Measurements from ENCODE around the gene DAP.

DAP gene

GRCh38 chr5:10741661-10742060 is 19.4 kb downstream of the DAP start:
- ATAC-seq: no peak
- no peak for TF ChIP-seq ZFP3 (CRISPR knock-in tag; IDR thresholded peaks at IDR 0.05)
- TF ChIP-seq OSR1 (CRISPR knock-in tag; IDR thresholded peaks at IDR 0.05): no peak
- TF ChIP-seq, protein P1, sequence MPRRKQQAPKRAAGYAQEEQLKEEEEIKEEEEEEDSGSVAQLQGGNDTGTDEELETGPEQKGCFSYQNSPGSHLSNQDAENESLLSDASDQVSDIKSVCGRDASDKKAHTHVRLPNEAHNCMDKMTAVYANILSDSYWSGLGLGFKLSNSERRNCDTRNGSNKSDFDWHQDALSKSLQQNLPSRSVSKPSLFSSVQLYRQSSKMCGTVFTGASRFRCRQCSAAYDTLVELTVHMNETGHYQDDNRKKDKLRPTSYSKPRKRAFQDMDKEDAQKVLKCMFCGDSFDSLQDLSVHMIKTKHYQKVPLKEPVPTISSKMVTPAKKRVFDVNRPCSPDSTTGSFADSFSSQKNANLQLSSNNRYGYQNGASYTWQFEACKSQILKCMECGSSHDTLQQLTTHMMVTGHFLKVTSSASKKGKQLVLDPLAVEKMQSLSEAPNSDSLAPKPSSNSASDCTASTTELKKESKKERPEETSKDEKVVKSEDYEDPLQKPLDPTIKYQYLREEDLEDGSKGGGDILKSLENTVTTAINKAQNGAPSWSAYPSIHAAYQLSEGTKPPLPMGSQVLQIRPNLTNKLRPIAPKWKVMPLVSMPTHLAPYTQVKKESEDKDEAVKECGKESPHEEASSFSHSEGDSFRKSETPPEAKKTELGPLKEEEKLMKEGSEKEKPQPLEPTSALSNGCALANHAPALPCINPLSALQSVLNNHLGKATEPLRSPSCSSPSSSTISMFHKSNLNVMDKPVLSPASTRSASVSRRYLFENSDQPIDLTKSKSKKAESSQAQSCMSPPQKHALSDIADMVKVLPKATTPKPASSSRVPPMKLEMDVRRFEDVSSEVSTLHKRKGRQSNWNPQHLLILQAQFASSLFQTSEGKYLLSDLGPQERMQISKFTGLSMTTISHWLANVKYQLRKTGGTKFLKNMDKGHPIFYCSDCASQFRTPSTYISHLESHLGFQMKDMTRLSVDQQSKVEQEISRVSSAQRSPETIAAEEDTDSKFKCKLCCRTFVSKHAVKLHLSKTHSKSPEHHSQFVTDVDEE (CRISPR knock-in tag; IDR thresholded peaks at IDR 0.05): no peak
- TF ChIP-seq ZNF8 (CRISPR knock-in tag; IDR thresholded peaks at IDR 0.05): no peak
- no peak for TF ChIP-seq ESRRG (CRISPR knock-in tag; IDR thresholded peaks at IDR 0.05)
- no peak for TF ChIP-seq CSDC2 (CRISPR knock-in tag; IDR thresholded peaks at IDR 0.05)

DNA sequence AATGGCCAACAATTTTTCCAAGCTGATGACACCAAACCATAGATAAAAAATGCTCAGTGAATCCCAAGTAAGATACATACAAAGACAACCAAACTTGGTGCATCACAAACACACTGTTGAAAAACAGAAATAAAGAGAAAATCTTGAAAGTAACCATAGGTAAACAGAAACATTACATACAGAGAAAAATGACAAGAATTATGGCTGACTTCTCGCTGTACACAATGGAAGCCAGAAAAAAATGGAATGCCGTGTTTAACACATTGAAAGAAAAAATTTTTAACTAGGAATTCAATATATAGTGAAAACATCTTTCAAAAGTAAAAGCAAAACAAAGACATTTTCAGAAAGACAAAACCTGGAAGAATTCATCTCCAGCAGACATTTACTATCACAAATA is 20.6 kb downstream of the DAP start:
- ATAC-seq: no peak
- no peak for TF ChIP-seq PPARA (CRISPR knock-in tag; IDR thresholded peaks at IDR 0.05; ENCODE audit: borderline replicate concordance)
- peak; percentile 45; the same call in 1 of the 2 replicates for TF ChIP-seq ZFP30 (CRISPR knock-in tag; IDR thresholded peaks at IDR 0.05)
- TF ChIP-seq, protein P2, sequence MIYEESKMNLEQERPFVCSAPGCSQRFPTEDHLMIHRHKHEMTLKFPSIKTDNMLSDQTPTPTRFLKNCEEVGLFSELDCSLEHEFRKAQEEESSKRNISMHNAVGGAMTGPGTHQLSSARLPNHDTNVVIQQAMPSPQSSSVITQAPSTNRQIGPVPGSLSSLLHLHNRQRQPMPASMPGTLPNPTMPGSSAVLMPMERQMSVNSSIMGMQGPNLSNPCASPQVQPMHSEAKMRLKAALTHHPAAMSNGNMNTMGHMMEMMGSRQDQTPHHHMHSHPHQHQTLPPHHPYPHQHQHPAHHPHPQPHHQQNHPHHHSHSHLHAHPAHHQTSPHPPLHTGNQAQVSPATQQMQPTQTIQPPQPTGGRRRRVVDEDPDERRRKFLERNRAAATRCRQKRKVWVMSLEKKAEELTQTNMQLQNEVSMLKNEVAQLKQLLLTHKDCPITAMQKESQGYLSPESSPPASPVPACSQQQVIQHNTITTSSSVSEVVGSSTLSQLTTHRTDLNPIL (CRISPR knock-in tag; IDR thresholded peaks at IDR 0.05; ENCODE audit: low read depth): no peak
- TF ChIP-seq GLIS3 (CRISPR knock-in tag; IDR thresholded peaks at IDR 0.05): no peak
- no peak for TF ChIP-seq CSDC2 (CRISPR knock-in tag; IDR thresholded peaks at IDR 0.05)
- no peak for TF ChIP-seq TOX (CRISPR knock-in tag; IDR thresholded peaks at IDR 0.05; ENCODE audit: borderline replicate concordance)
- TF ChIP-seq, protein P3, sequence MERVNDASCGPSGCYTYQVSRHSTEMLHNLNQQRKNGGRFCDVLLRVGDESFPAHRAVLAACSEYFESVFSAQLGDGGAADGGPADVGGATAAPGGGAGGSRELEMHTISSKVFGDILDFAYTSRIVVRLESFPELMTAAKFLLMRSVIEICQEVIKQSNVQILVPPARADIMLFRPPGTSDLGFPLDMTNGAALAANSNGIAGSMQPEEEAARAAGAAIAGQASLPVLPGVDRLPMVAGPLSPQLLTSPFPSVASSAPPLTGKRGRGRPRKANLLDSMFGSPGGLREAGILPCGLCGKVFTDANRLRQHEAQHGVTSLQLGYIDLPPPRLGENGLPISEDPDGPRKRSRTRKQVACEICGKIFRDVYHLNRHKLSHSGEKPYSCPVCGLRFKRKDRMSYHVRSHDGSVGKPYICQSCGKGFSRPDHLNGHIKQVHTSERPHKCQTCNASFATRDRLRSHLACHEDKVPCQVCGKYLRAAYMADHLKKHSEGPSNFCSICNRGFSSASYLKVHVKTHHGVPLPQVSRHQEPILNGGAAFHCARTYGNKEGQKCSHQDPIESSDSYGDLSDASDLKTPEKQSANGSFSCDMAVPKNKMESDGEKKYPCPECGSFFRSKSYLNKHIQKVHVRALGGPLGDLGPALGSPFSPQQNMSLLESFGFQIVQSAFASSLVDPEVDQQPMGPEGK (CRISPR knock-in tag; IDR thresholded peaks at IDR 0.05; ENCODE audit: borderline replicate concordance): no peak

DNA sequence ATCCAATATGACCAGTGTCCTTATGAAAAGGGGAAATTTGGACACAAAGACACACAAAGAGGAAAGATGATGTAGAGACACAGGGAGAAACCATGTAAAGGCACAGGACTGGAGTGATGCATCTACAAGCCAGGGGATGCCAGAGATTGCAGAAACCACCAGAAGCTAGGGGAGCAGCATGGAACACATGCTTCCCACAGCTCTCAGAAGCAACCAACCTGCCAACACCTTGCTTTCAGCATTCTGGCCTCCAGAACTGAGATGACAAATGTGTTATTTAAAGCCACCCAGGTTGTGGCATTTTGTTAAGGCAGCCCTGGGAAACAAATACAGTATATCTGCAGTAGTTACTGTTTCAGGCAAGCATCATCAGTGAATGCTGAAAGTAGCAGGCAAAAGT is 23.2 kb downstream of the DAP start:
- no peak for ATAC-seq
- TF ChIP-seq CSDC2 (CRISPR knock-in tag; IDR thresholded peaks at IDR 0.05) (no peak), PPARA (CRISPR knock-in tag; IDR thresholded peaks at IDR 0.05; ENCODE audit: borderline replicate concordance) (no peak), GLIS3 (CRISPR knock-in tag; IDR thresholded peaks at IDR 0.05) (no peak), ISL1 (CRISPR knock-in tag; IDR thresholded peaks at IDR 0.05) (no peak)

DNA sequence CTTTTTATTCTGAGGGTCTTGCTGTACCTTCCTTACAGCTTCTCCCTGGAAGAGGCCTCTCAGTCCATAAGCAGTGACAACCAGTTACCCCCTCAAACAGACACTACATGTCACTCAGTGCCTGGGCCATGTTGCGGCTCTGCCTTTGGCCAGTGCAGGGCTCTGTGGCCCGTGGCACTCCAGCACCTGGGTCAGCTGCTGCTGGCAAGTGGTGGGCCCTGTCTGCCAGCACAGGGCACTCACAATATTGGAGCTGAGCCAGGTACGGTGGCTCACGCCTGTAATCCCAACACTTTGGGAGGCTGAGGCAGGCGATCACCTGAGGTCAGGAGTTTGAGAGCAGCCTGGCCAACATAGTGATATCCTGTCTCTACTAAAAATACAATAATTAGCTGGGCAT is 24.2 kb downstream of the DAP start:
- no peak for ATAC-seq
- TF ChIP-seq, protein P2 (CRISPR knock-in tag; IDR thresholded peaks at IDR 0.05; ENCODE audit: low read depth): no peak
- no peak for TF ChIP-seq RARB (CRISPR knock-in tag; IDR thresholded peaks at IDR 0.05)
- no peak for TF ChIP-seq CSDC2 (CRISPR knock-in tag; IDR thresholded peaks at IDR 0.05)
- no peak for TF ChIP-seq ZNF8 (CRISPR knock-in tag; IDR thresholded peaks at IDR 0.05)
- TF ChIP-seq OSR1 (CRISPR knock-in tag; IDR thresholded peaks at IDR 0.05): no peak
- no peak for TF ChIP-seq ESRRG (CRISPR knock-in tag; IDR thresholded peaks at IDR 0.05)
- no peak for TF ChIP-seq PPARA (CRISPR knock-in tag; IDR thresholded peaks at IDR 0.05; ENCODE audit: borderline replicate concordance)
- no peak for TF ChIP-seq BACH2 (CRISPR knock-in tag; IDR thresholded peaks at IDR 0.05; ENCODE audit: borderline replicate concordance)
- TF ChIP-seq ZFP30 (CRISPR knock-in tag; IDR thresholded peaks at IDR 0.05): no peak

DNA sequence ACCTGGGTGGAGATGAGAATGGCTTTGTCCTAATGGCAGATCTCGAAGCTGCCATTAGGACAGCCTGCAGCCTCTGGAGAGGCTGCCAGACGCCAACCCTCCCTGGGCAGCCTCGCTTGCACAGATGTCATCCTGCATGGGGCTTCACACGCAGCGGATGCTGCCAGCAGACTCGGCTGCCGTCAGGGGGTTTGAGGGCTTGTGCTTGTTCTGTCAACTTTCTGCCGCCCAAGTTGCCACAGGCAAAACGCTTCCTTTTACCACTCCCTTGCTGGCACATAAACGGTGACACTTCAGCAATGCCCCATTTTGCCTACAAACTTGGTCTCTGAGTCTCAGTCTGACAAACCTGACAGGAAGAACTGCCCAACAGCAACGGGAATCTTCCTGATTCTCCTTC is 24.7 kb downstream of the DAP start:
- TF ChIP-seq SNAI2 (CRISPR knock-in tag; IDR thresholded peaks at IDR 0.05) (no peak), ZNF8 (CRISPR knock-in tag; IDR thresholded peaks at IDR 0.05) (no peak), GLIS3 (CRISPR knock-in tag; IDR thresholded peaks at IDR 0.05) (no peak)

GRCh38 chr5:10735569-10736276 is 25.3 kb downstream of the DAP start:
- ATAC-seq: no peak
- TF ChIP-seq, protein P2 (CRISPR knock-in tag; IDR thresholded peaks at IDR 0.05; ENCODE audit: low read depth): no peak
- no peak for TF ChIP-seq ISL1 (CRISPR knock-in tag; IDR thresholded peaks at IDR 0.05)
- TF ChIP-seq TOX (CRISPR knock-in tag; IDR thresholded peaks at IDR 0.05; ENCODE audit: borderline replicate concordance): no peak
- TF ChIP-seq GLIS3 (CRISPR knock-in tag; IDR thresholded peaks at IDR 0.05): no peak
- TF ChIP-seq, protein P4, sequence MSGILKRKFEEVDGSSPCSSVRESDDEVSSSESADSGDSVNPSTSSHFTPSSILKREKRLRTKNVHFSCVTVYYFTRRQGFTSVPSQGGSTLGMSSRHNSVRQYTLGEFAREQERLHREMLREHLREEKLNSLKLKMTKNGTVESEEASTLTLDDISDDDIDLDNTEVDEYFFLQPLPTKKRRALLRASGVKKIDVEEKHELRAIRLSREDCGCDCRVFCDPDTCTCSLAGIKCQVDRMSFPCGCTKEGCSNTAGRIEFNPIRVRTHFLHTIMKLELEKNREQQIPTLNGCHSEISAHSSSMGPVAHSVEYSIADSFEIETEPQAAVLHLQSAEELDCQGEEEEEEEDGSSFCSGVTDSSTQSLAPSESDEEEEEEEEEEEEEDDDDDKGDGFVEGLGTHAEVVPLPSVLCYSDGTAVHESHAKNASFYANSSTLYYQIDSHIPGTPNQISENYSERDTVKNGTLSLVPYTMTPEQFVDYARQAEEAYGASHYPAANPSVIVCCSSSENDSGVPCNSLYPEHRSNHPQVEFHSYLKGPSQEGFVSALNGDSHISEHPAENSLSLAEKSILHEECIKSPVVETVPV (CRISPR knock-in tag; IDR thresholded peaks at IDR 0.05): no peak
- TF ChIP-seq ESRRG (CRISPR knock-in tag; IDR thresholded peaks at IDR 0.05): no peak
- no peak for TF ChIP-seq BACH2 (CRISPR knock-in tag; IDR thresholded peaks at IDR 0.05; ENCODE audit: borderline replicate concordance)

More for the DNA sequence above, 24.7 kb downstream of the DAP start:
- no peak for ATAC-seq

All from SK-N-SH treated with all-trans-retinoic acid at 6 μM for 48 hours (cell line).